ENCODE data around the gene COQ9. TPM values are rescaled to one million over a fixed set of nuclear protein-coding genes. Genes with fewer than 3 reads are reported as not detected.

The COQ9 gene
- total RNA-seq, 1 donor from 2014 or later: 48.3 TPM

DNA sequence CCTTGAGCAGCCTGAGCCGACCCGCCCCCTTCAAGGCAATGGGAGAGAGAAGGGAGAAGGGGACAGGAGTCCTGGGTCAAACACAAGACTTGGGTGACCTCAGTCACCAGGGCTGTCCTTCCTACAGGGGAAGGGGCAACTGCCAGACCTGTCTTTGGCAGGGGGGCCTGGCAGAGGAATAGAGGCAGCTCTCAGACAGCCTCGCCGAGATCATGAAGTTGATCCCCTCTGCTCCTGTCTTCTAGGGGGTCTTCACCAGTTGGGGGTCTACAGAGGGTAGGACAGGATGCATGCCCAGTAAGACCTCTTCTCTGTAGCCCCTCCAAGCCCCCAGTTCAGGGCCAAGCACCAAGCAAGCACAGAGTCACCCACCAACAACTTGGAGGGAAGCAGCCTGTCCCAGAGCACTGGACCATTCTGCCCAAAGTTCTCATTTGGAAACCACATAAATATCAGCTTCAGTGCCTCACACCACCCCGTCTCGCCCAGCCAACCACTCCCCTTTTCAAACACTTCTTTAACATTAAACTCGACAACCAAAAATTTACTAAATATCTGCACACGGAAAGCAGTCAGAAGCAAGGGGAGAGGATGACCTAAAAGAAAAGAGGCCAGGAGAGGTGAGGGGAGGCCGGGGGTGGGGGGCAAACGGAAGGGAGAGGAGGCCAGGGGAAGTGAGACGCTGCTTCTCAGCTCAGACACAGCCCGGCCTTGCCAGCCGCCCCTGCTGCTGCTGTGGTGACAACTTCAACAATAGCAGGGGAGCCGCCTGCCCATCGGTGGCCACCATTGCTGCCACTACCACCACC lies 31.3 kb downstream of the COQ9 start:
- Mint-ChIP-seq H3K36me3 (peaks cover 6% of the 10 kb centered on the region), H3K27me3 (ENCODE audit: low read depth) (no peaks in the 10 kb centered on the region), H3K27ac (no peak overlapping the region), H3K4me3 (peak overlapping the region; percentile 36), H3K9me3 (no peaks in the 10 kb centered on the region), H3K4me1 (peaks cover 41% of the 10 kb centered on the region)
- TF ChIP-seq, protein P1, sequence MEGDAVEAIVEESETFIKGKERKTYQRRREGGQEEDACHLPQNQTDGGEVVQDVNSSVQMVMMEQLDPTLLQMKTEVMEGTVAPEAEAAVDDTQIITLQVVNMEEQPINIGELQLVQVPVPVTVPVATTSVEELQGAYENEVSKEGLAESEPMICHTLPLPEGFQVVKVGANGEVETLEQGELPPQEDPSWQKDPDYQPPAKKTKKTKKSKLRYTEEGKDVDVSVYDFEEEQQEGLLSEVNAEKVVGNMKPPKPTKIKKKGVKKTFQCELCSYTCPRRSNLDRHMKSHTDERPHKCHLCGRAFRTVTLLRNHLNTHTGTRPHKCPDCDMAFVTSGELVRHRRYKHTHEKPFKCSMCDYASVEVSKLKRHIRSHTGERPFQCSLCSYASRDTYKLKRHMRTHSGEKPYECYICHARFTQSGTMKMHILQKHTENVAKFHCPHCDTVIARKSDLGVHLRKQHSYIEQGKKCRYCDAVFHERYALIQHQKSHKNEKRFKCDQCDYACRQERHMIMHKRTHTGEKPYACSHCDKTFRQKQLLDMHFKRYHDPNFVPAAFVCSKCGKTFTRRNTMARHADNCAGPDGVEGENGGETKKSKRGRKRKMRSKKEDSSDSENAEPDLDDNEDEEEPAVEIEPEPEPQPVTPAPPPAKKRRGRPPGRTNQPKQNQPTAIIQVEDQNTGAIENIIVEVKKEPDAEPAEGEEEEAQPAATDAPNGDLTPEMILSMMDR (IDR thresholded peaks at IDR 0.05; ENCODE audit: unreplicated experiment): no peak
- no peak for DNase-seq (ENCODE audit: low spot score in 2 of 2, unreplicated experiment in 2 of 2)

DNA sequence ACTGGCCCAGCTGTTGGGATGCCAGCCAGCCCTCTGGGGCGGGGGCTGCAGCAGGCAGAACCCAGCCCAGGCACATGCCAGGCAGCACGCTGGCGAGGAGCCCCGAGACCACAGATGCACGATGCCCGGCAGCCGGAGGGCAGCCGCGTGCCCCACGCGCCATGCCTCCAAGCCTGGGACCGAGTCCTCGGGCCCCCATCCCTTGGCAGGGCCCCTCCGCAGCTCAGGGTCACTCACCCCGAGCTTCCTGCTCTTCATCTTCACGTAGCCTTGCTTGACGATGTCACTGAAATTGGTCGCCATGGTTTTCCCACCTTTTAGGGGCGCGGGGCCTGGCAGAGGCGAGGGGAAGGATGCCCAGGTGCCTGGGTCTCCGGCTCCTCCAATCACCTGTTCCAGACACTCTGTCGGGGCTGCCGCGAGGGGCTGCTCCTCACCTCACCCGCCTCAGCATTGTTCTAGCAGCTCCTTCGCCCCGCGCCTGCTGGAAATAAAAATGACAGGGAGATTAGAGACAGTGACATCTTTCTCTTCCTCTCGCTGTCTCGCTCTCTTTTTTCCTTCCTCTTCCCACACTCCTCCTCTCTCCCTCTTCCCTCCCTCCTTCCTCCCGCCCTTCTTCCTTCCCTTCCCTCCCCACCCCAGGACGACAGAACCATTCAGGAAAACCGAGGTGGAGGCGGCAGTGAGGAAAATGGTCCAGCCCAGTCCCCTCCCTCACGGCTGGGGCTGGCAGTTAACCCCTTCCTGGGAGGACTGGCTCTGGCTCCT lies 32.1 kb downstream of the COQ9 start:
- peaks cover 49% of the 10 kb centered on the region for H3K4me1 Mint-ChIP-seq

DNA sequence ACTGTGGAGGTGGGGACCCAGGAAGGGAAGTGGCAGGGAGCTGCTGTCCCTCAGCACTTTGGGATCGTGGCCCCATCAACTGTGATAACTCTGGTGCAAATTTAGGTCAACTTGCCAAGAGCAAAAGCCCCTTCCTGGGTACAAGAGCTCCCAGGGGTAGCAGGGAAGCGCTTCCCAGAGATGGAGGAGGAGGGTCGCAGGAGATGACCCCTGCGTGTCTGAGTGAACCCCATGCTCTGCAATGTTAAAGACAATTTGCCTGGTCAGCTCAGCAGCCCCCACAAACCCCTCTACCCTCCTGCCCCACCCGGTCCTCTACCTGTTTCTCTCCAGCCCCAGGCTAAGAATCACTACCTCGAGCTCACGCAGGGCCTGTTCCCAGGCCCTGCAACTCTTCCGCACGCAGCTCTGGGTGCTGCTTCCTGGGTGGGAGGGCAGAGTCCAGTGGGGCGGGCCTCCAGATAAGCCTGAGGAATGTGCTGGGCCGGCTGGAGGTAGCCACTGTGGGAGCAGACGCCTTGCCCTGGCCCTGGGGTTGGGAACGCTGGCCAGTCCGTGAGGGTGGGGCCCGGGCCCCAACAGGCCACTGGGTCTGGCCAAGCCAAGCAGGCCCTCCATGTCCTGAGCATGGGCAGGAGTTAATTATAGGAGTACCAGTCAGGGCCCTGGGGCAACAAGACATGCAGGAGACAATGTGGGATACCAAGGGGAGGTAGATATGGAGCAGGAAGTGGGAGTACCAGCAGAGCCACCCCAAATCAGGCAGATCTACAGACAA lies 32.9 kb downstream of the COQ9 start:
- TF ChIP-seq, protein P1 (IDR thresholded peaks at IDR 0.05; ENCODE audit: unreplicated experiment): no peak
- H3K9me3 Mint-ChIP-seq: no peaks in the 10 kb centered on the region
- H3K4me3 Mint-ChIP-seq: peak overlapping the region; percentile 68
- DNase-seq (ENCODE audit: low spot score in 2 of 2, unreplicated experiment in 2 of 2): no peak
- H3K4me1 Mint-ChIP-seq: peaks cover 57% of the 10 kb centered on the region
- H3K27ac Mint-ChIP-seq: peak overlapping the region; percentile 33
- peaks cover 6% of the 10 kb centered on the region for H3K36me3 Mint-ChIP-seq
- no peaks in the 10 kb centered on the region for H3K27me3 Mint-ChIP-seq (ENCODE audit: low read depth)

More for the DNA sequence above, 32.1 kb downstream of the COQ9 start:
- no peak for DNase-seq (ENCODE audit: low spot score in 2 of 2, unreplicated experiment in 2 of 2)
- H3K27ac Mint-ChIP-seq: peak overlapping the region; percentile 45
- TF ChIP-seq, protein P1 (IDR thresholded peaks at IDR 0.05; ENCODE audit: unreplicated experiment): no peak
- H3K4me3 Mint-ChIP-seq: peak overlapping the region; percentile 68
- H3K9me3 Mint-ChIP-seq: no peaks in the 10 kb centered on the region
- no peaks in the 10 kb centered on the region for H3K27me3 Mint-ChIP-seq (ENCODE audit: low read depth)
- H3K36me3 Mint-ChIP-seq: peaks cover 6% of the 10 kb centered on the region

DNA sequence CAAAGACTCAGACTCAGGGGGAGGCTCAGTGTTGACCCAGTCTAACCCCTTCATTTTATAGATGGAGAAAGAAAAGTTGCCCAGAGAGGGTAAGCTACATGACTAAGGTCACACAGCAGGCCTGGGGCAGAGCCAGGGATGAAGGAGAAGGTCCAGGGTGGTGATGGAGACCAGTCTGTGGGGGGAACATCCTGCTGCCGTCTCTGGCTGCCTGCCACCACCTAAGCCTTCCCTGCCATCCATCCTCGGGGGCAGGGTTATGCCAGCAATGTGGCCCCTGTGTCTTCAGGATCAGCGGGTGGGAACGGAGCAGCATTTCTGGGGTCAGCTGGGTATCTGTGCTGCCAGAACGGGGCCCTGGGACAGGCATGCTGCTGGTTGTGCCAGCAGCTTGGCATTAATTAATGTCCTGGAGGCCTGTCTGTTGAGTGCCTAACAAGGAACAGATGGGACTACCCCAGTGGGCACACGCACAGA lies 33.5 kb downstream of the COQ9 start:
- Mint-ChIP-seq H3K27me3 (ENCODE audit: low read depth) (no peaks in the 10 kb centered on the region), H3K27ac (peak overlapping the region; percentile 33), H3K4me1 (peaks cover 63% of the 10 kb centered on the region), H3K9me3 (no peaks in the 10 kb centered on the region), H3K36me3 (peaks cover 6% of the 10 kb centered on the region), H3K4me3 (no peak overlapping the region)
- TF ChIP-seq, protein P1 (IDR thresholded peaks at IDR 0.05; ENCODE audit: unreplicated experiment): no peak
- DNase-seq (ENCODE audit: low spot score in 2 of 2, unreplicated experiment in 2 of 2): no peak

DNA sequence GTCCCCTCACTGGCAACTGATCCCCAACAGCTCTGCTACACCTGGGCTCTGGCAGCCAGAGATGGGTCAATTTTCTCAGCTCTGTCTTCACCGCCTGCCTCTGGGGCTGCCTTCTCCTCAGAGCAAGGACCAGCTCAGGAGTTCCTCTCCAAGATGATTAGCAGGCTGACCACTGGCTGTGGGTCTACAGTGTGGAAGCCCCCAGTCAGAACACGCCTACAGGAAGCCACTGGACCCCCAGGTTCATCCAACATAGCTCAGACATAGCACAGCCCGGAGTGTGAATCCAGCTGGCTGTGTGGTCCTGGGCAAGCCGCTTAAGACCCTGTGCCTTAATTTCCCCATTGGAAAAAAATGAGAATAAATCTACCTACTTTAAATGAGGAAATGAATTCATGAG lies 34.1 kb downstream of the COQ9 start:
- TF ChIP-seq, protein P1 (IDR thresholded peaks at IDR 0.05; ENCODE audit: unreplicated experiment): no peak
- no peak for DNase-seq (ENCODE audit: low spot score in 2 of 2, unreplicated experiment in 2 of 2)
- Mint-ChIP-seq H3K27ac (peak overlapping the region; percentile 64), H3K4me3 (no peak overlapping the region), H3K4me1 (peaks cover 58% of the 10 kb centered on the region), H3K9me3 (no peaks in the 10 kb centered on the region), H3K27me3 (ENCODE audit: low read depth) (no peaks in the 10 kb centered on the region), H3K36me3 (peaks cover 6% of the 10 kb centered on the region)

All from mesothelial cell of epicardium (in vitro differentiated cells).